Measurements from ENCODE around the gene MAP3K7. TPM values are rescaled to one million over a fixed set of nuclear protein-coding genes. Genes with fewer than 3 reads are reported as not detected.

MAP3K7 gene
- total RNA-seq, 1 donor from 2014 or later, result 21.9 TPM

- no peak for DNase-seq (ENCODE audit: low read depth)
- no peak overlapping the region for H3K4me3 ChIP-seq (ENCODE audit: low read depth, low read length)
- no peak for TF ChIP-seq CTCF (conservative IDR thresholded peaks at IDR 0.05; ENCODE audit: low read depth, low read length)
These were observed 26.9 kb downstream of the MAP3K7 start for GRCh38 chr6:90559931-90560330.

GRCh38 chr6:90557006-90557405, 29.9 kb downstream of the MAP3K7 start:
- no peak for DNase-seq (ENCODE audit: low read depth)
- TF ChIP-seq CTCF (conservative IDR thresholded peaks at IDR 0.05; ENCODE audit: low read depth, low read length), result no peak
- H3K4me3 ChIP-seq (ENCODE audit: low read depth, low read length), result no peak overlapping the region

- H3K4me3 ChIP-seq (ENCODE audit: low read depth, low read length), result no peak overlapping the region
- TF ChIP-seq CTCF (conservative IDR thresholded peaks at IDR 0.05; ENCODE audit: low read depth, low read length), result no peak
- DNase-seq (ENCODE audit: low read depth), result no peak
These were observed 38.9 kb downstream of the MAP3K7 start for GRCh38 chr6:90547991-90548390.

GRCh38 chr6:90547079-90547478, 39.8 kb downstream of the MAP3K7 start:
- no peak overlapping the region for H3K4me3 ChIP-seq (ENCODE audit: low read depth, low read length)
- TF ChIP-seq CTCF (conservative IDR thresholded peaks at IDR 0.05; ENCODE audit: low read depth, low read length), result no peak
- no peak for DNase-seq (ENCODE audit: low read depth)

GRCh38 chr6:90545448-90545847, 41.4 kb downstream of the MAP3K7 start:
- no peak for TF ChIP-seq CTCF (conservative IDR thresholded peaks at IDR 0.05; ENCODE audit: low read depth, low read length)
- H3K4me3 ChIP-seq (ENCODE audit: low read depth, low read length), result no peak overlapping the region
- DNase-seq (ENCODE audit: low read depth), result no peak

GRCh38 chr6:90544741-90545140, 42.1 kb downstream of the MAP3K7 start:
- no peak for TF ChIP-seq CTCF (conservative IDR thresholded peaks at IDR 0.05; ENCODE audit: low read depth, low read length)
- H3K4me3 ChIP-seq (ENCODE audit: low read depth, low read length), result no peak overlapping the region
- DNase-seq (ENCODE audit: low read depth), result no peak

- no peak for TF ChIP-seq CTCF (conservative IDR thresholded peaks at IDR 0.05; ENCODE audit: low read depth, low read length)
- H3K4me3 ChIP-seq (ENCODE audit: low read depth, low read length), result no peak overlapping the region
- no peak for DNase-seq (ENCODE audit: low read depth)
These were observed 42.8 kb downstream of the MAP3K7 start for GRCh38 chr6:90544081-90544480.
